SK-N-MC (cell line): Measurements from ENCODE around the gene KIAA1217.
A peak's percentile ranks its signal among the peaks of the same experiment; 100 is the strongest.

ENCODE experiments used
- DNase-seq: peaks from one replicate; pipeline ENCODE4 v3.0.0-alpha.2; 2011; ENCODE audit warnings: low read depth, low spot score
- H3K27ac ChIP-seq: fragments of 200-600 bp; sonication (generic); 2 replicates; pipeline ENCODE4 v1.5.1; 2016; ENCODE audit warnings: mixed run types
- H3K36me3 ChIP-seq: fragments of 200-600 bp; sonication (generic); 2 replicates; pipeline ENCODE4 v1.6.1; 2017; ENCODE audit warnings: antibody characterized with exemption, low read length, mixed read lengths; ENCODE audit not compliant: insufficient read depth
- H3K4me3 ChIP-seq: fragments of 200-600 bp; sonication (generic); 2 replicates; pipeline ENCODE4 v1.5.1; 2016
- H3K9ac ChIP-seq: fragments of 200-600 bp; sonication (generic); 2 replicates; pipeline ENCODE4 v1.8.0; 2017; ENCODE audit warnings: mixed run types, mixed read lengths; ENCODE audit not compliant: insufficient read length
- H3K9me3 ChIP-seq: fragments of 200-600 bp; sonication (generic); 2 replicates; pipeline ENCODE4 v1.6.1; 2017; ENCODE audit warnings: low read depth, mild to moderate bottlenecking, antibody characterized with exemption, low read length, moderate library complexity, mixed read lengths
- EZH2 ChIP-seq: fragments of 200-600 bp; sonication (generic); IDR thresholded peaks from one replicate; pipeline ENCODE4 v1.6.1; 2017; ENCODE audit warnings: antibody characterized with exemption
- FOXP2 ChIP-seq: optimal IDR thresholded peaks from 2 replicates; pipeline ENCODE3; 2011; ENCODE audit warnings: mild to moderate bottlenecking, moderate library complexity; ENCODE audit not compliant: insufficient read depth; ENCODE audit errors: extremely low read length, control extremely low read depth
- POLR2AphosphoS5 ChIP-seq: IDR thresholded peaks from 2 replicates; pipeline ENCODE4 v1.6.1; 2012; ENCODE audit warnings: mild to moderate bottlenecking, low read depth, low read length, borderline replicate concordance

KIAA1217 gene

GRCh38 chr10:24456322-24456721 lies 247.4 kb downstream of the KIAA1217 start:
- no peaks in the 10 kb centered on the region for H3K9me3 ChIP-seq
- H3K4me3 ChIP-seq = no peak overlapping the region
- TF ChIP-seq EZH2 (no peak), FOXP2 (no peak), POLR2AphosphoS5 (no peak)
- H3K36me3 ChIP-seq = no peaks in the 10 kb centered on the region
- H3K27ac ChIP-seq = peak overlapping the region; percentile 97
- DNase-seq = no peak
- H3K9ac ChIP-seq = no peak overlapping the region

- Histone ChIP-seq H3K9me3 (no peaks in the 10 kb centered on the region), H3K9ac (no peak overlapping the region), H3K36me3 (no peaks in the 10 kb centered on the region), H3K4me3 (no peak overlapping the region), H3K27ac (peak overlapping the region; percentile 64)
- DNase-seq = no peak
- TF ChIP-seq FOXP2 = no peak
- TF ChIP-seq EZH2 = no peak
- no peak for TF ChIP-seq POLR2AphosphoS5
These were observed 248.9 kb downstream of the KIAA1217 start for GRCh38 chr10:24457661-24458318.

GRCh38 chr10:24459836-24460235 lies 250.9 kb downstream of the KIAA1217 start:
- DNase-seq = no peak

GRCh38 chr10:24462291-24462813 lies 253.4 kb downstream of the KIAA1217 start:
- H3K27ac ChIP-seq = no peak overlapping the region

More at GRCh38 chr10:24459836-24460235, 250.9 kb downstream of the KIAA1217 start:
- no peak overlapping the region for H3K4me3 ChIP-seq
- H3K9me3 ChIP-seq = no peaks in the 10 kb centered on the region
- no peaks in the 10 kb centered on the region for H3K36me3 ChIP-seq
- TF ChIP-seq FOXP2 (no peak), POLR2AphosphoS5 (no peak), EZH2 (no peak)
- no peak overlapping the region for H3K27ac ChIP-seq
- H3K9ac ChIP-seq = no peak overlapping the region

GRCh38 chr10:24462889-24463552 lies 254.1 kb downstream of the KIAA1217 start:
- peak overlapping the region; percentile 88 for H3K27ac ChIP-seq
- no peak overlapping the region for H3K9ac ChIP-seq
- TF ChIP-seq FOXP2 (no peak), EZH2 (no peak), POLR2AphosphoS5 (no peak)
- H3K36me3 ChIP-seq = no peaks in the 10 kb centered on the region
- H3K4me3 ChIP-seq = no peak overlapping the region
- no peak for DNase-seq
- no peaks in the 10 kb centered on the region for H3K9me3 ChIP-seq

More at GRCh38 chr10:24462291-24462813, 253.4 kb downstream of the KIAA1217 start:
- no peaks in the 10 kb centered on the region for H3K9me3 ChIP-seq
- no peaks in the 10 kb centered on the region for H3K36me3 ChIP-seq
- no peak overlapping the region for H3K9ac ChIP-seq
- H3K4me3 ChIP-seq = no peak overlapping the region
- TF ChIP-seq POLR2AphosphoS5 (no peak), FOXP2 (no peak)
- no peak for DNase-seq

- no peak for DNase-seq
- TF ChIP-seq FOXP2 (no peak), POLR2AphosphoS5 (no peak), EZH2 (no peak)
- Histone ChIP-seq H3K36me3 (no peaks in the 10 kb centered on the region), H3K4me3 (peak overlapping the region; percentile 48), H3K9ac (no peak overlapping the region), H3K9me3 (no peaks in the 10 kb centered on the region), H3K27ac (peak overlapping the region; percentile 88)
These were observed 254.9 kb downstream of the KIAA1217 start for GRCh38 chr10:24463611-24464426.

- Histone ChIP-seq H3K4me3 (no peak overlapping the region), H3K9me3 (no peaks in the 10 kb centered on the region), H3K36me3 (no peaks in the 10 kb centered on the region), H3K27ac (no peak overlapping the region), H3K9ac (no peak overlapping the region)
- TF ChIP-seq FOXP2 (no peak), POLR2AphosphoS5 (no peak), EZH2 (no peak)
- no peak for DNase-seq
These were observed 256.4 kb downstream of the KIAA1217 start for GRCh38 chr10:24465124-24465874.
